GM18507 (cell line): Measurements from ENCODE around the gene FABP6.
"Not testable (repeated sequence)": the region's sequence is repeated elsewhere in the genome, so short reads cannot be mapped to it uniquely, and the experiment has no call there.

ENCODE experiments used
- DNase-seq: peaks from one replicate; pipeline ENCODE4 v3.0.0; 2011; ENCODE audit warnings: low read depth; ENCODE audit not compliant: insufficient read length; ENCODE audit errors: extremely low spot score
- FAIRE-seq: peaks from 2 replicates; lab custom pipeline; 2011; peaks lifted over from hg19 to GRCh38; lab: Jason Lieb, UNC

The FABP6 gene, protein sequence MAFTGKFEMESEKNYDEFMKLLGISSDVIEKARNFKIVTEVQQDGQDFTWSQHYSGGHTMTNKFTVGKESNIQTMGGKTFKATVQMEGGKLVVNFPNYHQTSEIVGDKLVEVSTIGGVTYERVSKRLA

DNA sequence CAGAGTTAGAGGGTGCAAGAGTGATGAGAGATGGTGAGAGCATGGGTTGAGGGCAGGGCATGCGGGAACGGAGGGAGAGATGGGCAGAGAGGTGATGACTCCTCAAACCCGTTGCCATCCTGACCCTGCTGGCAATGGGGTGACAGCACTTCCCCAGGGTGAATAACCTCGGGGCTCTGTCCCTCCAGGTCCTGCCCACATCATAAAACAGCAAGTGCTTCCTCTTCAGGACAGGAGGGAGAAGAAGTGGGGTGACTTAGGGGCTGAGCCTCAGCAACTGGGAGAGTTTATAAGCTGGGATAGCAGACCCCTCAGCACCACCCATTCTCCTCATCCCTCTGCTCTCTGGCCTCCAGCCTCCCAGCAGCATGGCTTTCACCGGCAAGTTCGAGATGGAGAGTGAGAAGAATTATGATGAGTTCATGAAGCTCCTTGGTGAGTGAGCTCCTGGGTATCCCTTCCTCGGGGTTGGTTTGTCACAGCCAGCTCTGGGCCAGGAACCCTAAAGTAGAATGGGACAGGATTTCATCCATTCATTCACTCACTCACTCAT is at the start of gene FABP6:
Gene FABP6, plus strand, starts transcription at position 317 of the 553 bp plus-strand sequence. Its CDS starts 52 bp downstream, at position 369.
- no peak for FAIRE-seq
- DNase-seq, result no peak

DNA sequence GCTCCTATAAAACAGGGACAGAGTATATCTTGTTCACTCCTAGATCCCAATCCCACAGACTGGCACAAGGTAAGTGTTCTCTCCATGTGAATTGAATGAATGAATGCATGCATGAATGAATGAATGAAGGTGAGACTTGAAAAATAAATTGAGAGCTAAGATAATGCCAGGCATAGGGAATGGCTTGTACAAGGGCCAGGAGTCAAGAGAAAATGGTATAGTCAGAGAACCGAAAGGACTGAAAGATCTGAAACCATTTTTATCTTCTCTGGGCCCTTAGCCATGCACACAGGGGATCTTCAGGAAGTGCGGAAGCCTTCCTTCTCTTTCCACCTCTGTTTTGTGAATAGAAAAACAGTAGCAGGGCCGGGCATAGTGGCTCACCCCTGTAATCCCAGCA is 48.4 kb upstream of the FABP6 start:
- FAIRE-seq (no peak), DNase-seq (no peak)

DNA sequence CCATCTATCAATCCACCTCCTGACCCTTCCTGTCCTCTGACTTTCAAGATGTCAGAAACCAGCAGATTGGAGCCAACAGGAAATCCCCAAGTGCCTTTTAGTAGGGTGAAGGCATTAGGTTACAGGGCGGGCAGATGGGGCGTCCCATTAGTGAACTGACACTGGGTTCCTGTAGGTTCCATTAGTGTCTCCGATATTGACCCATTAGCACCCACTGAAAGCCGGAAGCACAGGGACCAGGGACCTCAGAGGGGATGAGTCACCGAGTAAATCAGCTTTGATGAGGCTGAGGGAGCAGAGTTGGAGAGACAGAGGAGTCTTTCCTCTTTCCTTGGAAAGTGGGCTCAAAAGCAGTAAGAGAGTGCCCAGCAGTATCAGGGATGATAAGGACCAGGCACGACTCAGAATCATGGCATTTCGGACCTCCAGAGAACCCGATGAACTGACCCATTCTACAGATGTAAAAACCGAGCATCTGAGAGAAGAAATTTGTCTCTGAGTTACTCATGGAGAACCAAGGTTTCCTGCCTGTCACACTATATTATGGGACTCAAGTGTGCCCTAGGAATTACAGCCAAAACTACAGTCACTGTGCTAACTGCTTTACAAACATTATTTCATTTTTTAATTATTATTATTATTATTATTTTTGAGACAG is 47.2 kb upstream of the FABP6 start:
- no peak for DNase-seq

DNA sequence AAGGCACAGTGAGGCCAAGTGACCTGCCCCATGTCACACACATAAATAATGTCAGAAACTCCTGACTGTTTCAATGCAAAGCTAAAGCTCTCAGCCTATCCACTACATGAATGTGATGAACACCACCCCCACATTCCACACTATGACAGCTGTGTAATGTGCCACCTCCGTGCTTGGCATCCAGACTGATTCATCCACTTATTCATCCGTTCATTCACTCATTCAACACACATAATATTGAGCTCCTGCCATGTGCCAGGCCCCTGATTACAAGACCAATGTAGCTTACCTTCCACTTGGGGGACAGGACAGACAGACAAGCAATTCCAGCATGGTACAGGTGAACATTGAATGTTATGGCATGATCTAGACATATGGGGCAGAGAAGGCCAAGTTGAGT is 46.2 kb upstream of the FABP6 start:
- FAIRE-seq, result no peak
- no peak for DNase-seq

More for the DNA sequence above, 47.2 kb upstream of the FABP6 start:
- no peak for FAIRE-seq

DNA sequence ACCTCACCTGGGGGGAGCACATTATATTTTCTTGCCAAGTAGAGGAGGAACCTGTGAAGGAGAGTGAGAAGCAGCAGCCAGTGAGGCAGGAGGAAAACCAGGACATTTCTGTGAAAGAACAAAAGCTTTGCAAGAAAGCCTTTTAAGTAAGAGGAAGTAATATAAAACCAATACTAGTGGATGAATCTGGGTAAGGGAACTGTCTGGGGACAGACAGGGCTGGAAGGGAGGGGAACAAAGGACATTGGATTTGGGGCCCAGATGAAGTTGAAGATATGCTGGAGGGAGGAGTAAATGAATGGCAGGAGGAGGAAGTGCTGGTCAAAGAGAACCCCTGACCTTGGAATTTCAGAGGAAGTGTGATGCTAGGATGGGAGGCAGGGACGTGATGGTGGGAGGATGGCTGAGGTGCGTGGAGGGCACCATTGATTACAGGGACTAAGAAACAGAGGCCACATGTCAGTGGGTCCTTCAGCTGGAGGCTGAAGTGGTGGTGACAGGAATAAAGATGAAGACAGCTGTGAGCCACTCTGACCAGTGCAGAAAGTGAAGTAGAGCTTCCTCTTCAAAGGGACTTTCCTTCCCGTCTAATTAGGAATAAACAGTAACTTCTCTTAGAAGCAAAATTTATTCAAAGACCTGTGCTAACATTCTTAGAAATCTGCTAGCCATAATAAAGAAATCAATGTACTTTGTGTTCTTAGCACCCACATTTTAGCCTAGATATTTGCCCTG is 43.5 kb upstream of the FABP6 start:
- no peak for FAIRE-seq
- no peak for DNase-seq

DNA sequence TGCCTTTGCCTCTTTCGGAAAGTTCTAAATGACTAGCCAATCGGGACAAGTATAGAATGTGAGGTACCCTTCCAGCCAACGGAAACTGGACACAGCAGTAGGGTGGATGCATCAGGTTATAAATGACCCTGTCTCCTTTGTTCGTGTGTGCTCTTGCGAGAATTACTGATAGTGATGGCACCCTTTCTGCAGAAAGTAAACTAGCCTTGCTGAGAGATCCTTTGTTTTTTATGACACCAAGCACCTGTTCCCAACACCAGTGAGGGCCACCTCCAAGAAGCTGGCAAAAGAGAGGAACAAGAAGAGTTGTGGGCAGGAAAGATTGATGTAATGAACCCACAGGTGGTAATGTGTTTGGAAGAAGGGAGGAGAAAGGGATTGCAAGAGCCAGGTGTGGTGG is 42.8 kb upstream of the FABP6 start:
- FAIRE-seq, result no peak

DNA sequence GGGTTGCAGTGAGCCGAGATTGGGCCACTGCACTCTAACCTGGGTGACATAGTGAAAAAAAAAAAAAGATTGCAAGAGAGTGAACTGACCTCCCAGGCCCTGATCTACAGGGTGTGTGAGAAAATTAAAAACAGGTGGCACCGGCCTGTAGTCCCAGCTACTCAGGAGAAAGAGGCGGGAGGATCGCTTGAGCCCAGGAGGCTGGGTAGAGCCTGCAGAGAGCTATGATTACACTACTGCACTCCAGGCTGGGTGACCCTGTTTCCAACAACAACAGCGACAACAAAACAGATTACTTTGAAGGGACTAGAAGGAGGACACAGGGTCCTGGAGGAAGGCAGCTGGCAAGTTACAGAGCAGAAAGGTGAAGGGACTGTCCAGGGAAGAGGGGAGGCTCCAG is 42.2 kb upstream of the FABP6 start:
- FAIRE-seq (no peak), DNase-seq (no peak)

More for the DNA sequence above, 42.8 kb upstream of the FABP6 start:
- DNase-seq, result no peak

DNA sequence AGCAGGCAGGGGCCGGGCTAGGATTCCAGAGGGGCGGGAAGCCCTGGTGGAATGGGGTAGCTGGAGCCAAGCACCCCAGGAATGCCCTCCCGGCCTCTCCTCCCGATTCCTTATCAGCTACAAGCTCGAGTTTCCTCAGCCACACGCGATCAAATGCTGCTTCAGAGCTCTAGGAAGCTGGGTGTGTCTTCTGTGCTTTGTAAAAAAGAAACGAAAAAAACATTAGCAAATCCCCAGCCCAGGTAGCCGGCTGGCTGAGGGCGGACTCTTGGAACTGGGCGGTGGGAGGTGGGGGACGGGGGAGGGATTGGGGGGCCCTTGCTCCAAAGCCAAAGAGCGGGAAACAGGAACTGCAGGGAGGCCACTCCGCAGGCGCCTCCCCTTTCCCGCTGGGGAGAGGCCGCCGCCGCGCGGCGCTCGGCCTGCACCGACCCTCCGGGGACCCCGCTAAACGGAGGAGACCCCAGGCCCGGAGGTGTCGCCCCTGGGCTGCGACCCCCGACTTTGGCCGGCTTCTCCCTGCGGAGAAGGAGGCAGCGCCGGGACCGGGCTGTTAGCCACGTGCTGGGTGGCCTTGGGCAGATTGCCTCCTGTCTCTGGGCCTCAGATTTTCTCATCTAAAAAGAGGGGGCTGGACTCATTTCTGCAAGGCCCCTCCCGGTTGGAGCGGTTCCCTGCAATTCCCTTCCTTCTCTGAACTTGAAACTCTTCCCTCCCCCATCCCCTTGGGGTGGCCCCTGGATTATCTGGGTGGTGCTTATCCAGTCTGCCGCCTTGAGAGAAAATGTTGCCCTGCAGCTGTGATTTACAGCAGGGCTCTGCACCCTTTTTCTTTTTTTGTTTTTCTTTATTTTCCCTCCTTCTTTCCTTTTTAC is 40.9 kb upstream of the FABP6 start:
- DNase-seq, result no peak

DNA sequence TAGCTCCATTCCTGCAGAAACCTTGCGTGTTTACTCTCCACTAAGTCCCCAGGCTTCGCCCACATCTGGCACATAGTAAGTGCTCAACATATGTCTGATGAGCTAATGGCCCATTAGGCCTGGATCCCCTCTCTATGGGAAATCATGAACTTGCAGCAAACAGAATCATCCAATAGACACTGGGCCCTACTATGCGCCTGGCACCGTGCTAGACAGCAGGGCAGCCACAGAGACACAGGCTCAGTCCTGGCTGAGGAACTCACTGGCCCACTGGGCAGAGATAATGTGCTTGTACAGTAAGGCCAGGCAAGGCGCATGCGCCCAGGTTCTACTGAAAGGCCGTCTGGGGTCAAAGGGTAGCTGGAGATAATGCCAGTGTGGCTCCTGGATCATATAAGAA is 36.9 kb upstream of the FABP6 start:
- FAIRE-seq (no peak), DNase-seq (no peak)

More for the DNA sequence above, 40.9 kb upstream of the FABP6 start:
- no peak for FAIRE-seq

DNA sequence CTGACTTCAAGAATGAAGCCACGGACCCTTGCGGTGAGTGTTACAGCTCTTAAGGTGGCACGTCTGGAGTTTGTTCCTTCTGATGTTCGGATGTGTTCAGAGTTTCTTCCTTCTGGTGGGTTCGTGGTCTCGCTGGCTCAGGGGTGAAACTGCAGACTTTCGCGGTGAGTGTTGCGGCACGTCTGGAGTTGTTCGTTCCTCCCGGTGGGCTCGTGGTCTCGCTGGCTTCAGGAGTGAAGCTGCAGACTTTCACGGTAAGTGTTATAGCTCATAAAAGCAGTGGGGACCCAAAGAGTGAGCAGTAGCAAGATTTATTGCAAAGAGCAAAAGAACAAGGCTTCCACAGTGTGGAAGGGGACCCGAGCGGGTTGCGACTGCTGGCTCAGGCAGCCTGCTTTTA is 36.2 kb upstream of the FABP6 start:
- DNase-seq, FAIRE-seq: not testable (repeated sequence)

DNA sequence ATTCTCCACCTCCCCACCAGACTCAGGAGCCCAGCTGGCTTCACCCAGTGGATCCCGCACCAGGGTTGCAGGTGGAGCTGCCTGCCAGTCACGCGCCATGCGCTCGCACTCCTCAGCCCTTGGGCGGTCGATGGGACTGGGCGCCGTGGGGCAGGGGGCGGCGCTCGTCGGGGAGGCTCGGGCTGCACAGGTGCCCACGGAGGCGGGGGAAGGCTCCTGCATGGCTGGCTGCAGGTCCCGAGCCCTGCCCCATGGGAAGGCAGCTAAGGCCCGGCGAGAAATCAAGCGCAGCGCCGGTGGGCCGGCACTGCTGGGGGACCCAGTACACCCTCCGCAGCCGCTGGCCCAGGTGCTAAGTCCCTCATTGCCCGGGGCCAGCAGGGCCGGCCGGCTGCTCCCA is 35.5 kb upstream of the FABP6 start:
- DNase-seq, result not testable (repeated sequence)

DNA sequence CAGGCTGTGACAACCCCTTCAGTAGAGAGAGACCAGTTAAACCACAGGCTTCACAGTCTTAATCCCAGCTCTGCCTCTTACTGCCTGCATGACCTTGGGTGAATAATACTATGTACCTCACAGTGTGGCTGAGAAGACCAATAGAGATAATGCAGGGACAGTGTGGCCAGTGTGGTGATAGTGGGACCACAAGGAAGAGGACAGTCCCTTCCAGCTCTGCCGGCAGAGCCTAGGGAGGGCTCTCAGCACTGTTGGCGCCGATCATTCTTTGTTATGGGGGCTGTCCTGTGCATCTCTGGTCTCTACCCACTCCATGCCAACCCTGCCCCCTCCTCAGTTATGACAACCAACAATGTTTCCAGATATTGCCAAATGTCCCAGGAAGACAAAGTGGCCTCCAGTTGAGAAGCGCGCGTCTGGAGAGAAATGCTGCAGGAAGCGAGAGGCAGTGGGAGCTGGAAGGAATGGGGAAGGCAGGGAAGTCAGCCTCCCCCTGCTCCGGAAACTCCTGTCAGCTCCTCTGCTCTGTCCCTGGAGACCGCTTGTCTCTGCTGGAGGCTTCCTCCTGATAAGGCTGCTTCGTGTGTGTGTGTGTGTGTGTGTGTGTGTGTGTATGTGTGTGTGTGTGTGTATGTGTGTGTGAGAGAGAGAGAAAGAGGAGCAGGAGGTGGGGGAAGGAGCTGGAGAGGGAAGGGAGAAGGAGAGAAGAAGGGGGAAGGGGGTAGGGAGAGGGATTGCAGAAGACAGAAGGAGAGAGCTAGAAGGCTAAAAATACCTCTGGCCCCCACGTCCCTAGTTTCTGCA is 31.8 kb upstream of the FABP6 start:
- FAIRE-seq (no peak), DNase-seq (no peak)

More for the DNA sequence above, 35.5 kb upstream of the FABP6 start:
- not testable (repeated sequence) for FAIRE-seq

DNA sequence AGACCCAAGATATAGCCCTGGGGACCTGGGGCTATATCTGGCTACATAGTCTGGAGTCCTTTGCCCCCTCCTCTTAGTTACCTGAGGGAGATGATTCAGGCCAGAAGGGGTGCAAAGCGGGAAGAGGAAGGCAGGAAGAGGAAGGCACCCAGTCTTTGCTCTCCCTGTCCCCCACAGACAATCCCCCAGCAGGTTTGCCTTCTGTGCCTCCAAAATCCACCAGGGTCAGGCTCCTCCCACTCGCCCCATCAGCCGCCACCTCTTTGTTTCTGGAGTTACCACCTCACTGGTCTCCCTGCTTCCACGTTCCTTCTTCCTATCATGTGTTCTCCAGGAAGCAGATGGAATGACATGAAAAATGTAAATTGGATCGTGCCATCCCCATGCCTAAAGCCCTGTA is 31.2 kb upstream of the FABP6 start:
- FAIRE-seq, result no peak
- no peak for DNase-seq

DNA sequence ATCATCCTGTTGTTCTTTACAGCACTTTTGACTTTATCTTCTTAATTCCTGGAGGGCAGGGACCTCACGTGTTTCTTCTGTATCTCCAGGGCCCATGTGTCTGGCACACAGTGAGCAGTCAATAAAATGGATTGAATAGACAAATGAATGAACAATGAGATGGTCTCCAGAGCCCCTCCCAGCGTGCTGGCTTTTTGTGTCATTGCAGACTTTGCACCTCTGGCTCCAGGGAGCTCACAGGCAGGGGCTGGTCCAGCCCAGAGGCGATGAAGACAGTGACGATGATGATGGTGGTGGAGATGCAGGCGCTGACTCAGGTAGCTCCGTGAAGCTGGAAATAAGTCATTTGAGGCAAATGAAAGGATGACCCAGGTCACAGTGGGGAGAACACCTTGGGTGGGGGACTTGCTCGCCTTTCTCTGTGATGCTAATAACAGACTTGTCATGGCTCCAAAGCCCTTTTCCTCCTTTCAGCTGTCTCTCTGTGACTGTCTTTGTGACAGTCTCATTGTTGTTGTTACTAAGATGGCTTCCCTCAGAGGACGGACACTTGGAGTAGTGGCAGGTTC is 30.4 kb upstream of the FABP6 start:
- FAIRE-seq (no peak), DNase-seq (no peak)

DNA sequence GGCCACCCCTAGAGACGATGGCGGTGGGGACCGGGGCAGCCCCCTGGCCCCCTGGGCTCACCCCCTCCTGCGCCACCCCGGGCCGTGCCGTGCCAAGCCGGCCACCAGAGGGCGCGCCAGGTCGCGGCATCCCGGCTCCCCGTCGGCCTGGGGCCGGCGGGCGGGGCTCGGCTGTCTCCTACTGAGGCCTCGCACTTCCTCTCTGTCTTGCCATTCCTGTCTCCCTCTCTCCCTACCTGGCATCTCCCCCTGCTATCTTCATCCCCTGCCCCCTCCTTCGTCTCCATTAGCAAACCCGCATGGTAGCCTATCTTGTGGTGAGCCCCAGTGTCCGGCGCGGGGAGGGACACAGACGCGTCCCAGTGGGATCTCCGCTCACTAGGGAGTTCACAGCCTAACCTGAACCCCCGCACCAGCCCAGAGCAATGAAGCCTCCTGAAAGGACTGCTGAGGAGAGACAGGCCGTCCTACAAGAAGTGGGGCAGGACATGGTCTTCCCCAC is 29.8 kb upstream of the FABP6 start:
- DNase-seq (peak; percentile 70), FAIRE-seq (no peak)

DNA sequence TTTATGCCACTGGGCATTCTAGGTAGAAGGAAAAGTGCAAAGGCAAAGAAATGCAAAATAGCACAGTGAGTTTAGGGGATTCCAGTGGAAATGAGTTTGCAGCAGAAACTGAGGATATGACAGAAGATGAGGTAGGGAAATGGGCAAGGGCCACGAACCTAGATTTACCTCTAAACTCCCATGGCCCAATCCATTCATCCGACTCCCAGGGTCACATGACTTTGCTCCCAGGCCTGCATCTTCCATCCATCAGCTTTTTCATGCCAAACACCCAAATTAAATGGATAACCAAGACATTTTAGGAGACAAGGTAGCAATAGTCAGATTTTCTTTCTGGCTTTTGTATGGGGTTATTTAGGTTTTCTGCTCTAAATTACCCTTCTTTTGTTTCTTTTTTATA is 22.2 kb upstream of the FABP6 start:
- no peak for DNase-seq
- no peak for FAIRE-seq

DNA sequence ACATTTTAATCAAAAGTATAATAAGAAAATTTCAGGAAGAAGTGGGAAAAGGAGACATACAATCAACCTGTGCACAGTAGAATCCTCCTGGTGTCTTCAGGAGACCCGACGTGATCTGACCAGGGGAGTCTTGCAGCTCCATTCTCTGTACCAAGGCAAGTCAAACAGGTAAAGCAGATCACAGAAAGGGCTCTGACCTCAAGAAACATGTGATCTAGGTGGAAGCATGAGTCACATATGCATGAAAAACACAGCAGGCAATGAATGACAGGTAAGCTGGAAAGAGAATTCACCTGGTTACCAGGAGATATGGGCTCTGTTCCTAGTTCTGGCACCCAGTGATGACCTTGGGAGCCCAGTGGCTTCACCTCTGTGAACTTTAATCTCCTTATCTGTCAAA is 19.4 kb upstream of the FABP6 start:
- FAIRE-seq (no peak), DNase-seq (no peak)

DNA sequence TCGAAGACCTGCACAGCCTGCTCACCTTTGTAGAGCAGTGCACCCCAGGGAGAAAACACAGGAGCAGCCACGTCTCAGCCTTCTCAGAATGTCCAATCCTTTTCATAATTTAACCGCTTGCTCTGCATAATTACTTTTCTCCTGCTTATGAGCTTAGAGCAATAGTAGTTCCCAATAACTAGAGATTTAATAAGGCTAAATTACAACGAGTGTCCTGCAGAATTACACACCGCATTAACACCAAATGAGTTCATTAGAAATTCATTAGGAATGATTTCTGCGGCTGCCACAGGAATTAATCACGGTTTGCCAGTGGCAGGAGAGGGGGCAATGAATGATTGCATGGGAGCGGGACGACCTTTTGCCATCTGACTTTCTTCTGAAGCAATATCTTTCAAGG is 18.7 kb upstream of the FABP6 start:
- no peak for FAIRE-seq
- DNase-seq, result no peak
